ENCODE data around the gene AGAP1.

Gene AGAP1

GRCh38 chr2:235726554-235726953 lies 232.7 kb downstream of the AGAP1 start:
- in situ Hi-C loops (cut with MboI; ENCODE audit: low sequenced_read_pairs) = no loop called here

GRCh38 chr2:235727174-235727573 lies 233.3 kb downstream of the AGAP1 start:
- in situ Hi-C loops (cut with MboI; ENCODE audit: low sequenced_read_pairs) = no loop called here

- in situ Hi-C loops (cut with MboI; ENCODE audit: low sequenced_read_pairs) = no loop called here
These were observed 234.3 kb downstream of the AGAP1 start for GRCh38 chr2:235727891-235728799.

- in situ Hi-C loops (cut with MboI; ENCODE audit: low sequenced_read_pairs) = no loop called here
These were observed 235.1 kb downstream of the AGAP1 start for GRCh38 chr2:235728800-235729556.

- in situ Hi-C loops (cut with MboI; ENCODE audit: low sequenced_read_pairs) = no loop called here
These were observed 235.7 kb downstream of the AGAP1 start for GRCh38 chr2:235729557-235729947.

- in situ Hi-C loops (cut with MboI; ENCODE audit: low sequenced_read_pairs) = no loop called here
These were observed 236.3 kb downstream of the AGAP1 start for GRCh38 chr2:235730115-235730514.

GRCh38 chr2:235733761-235734160 lies 239.9 kb downstream of the AGAP1 start:
- in situ Hi-C loops (cut with MboI; ENCODE audit: low sequenced_read_pairs) = no loop called here

GRCh38 chr2:235734168-235734567 lies 240.3 kb downstream of the AGAP1 start:
- in situ Hi-C loops (cut with MboI; ENCODE audit: low sequenced_read_pairs) = no loop called here

GRCh38 chr2:235734688-235735231 lies 240.9 kb downstream of the AGAP1 start:
- in situ Hi-C loops (cut with MboI; ENCODE audit: low sequenced_read_pairs) = no loop called here

- in situ Hi-C loops (cut with MboI; ENCODE audit: low sequenced_read_pairs) = no loop called here
These were observed 243.6 kb downstream of the AGAP1 start for GRCh38 chr2:235737396-235737795.

GRCh38 chr2:235737840-235738239 lies 244.0 kb downstream of the AGAP1 start:
- in situ Hi-C loops (cut with MboI; ENCODE audit: low sequenced_read_pairs) = no loop called here

- in situ Hi-C loops (cut with MboI; ENCODE audit: low sequenced_read_pairs) = no loop called here
These were observed 246.0 kb downstream of the AGAP1 start for GRCh38 chr2:235739704-235740415.

GRCh38 chr2:235740821-235741220 lies 247.0 kb downstream of the AGAP1 start:
- in situ Hi-C loops (cut with MboI; ENCODE audit: low sequenced_read_pairs) = no loop called here

GRCh38 chr2:235744161-235744560 lies 250.3 kb downstream of the AGAP1 start:
- in situ Hi-C loops (cut with MboI; ENCODE audit: low sequenced_read_pairs) = no loop called here

GRCh38 chr2:235745597-235745996 lies 251.8 kb downstream of the AGAP1 start:
- in situ Hi-C loops (cut with MboI; ENCODE audit: low sequenced_read_pairs) = no loop called here

GRCh38 chr2:235746257-235746934 lies 252.6 kb downstream of the AGAP1 start:
- in situ Hi-C loops (cut with MboI; ENCODE audit: low sequenced_read_pairs) = no loop called here

GRCh38 chr2:235747001-235747785 lies 253.3 kb downstream of the AGAP1 start:
- in situ Hi-C loops (cut with MboI; ENCODE audit: low sequenced_read_pairs) = no loop called here

GRCh38 chr2:235747786-235748091 lies 253.9 kb downstream of the AGAP1 start:
- in situ Hi-C loops (cut with MboI; ENCODE audit: low sequenced_read_pairs) = no loop called here

GRCh38 chr2:235749121-235749770 lies 255.4 kb downstream of the AGAP1 start:
- in situ Hi-C loops (cut with MboI; ENCODE audit: low sequenced_read_pairs) = no loop called here

All from hTERT RPE-1 (cell line).